Suprapubic skin (tissue), 4 donors: Measurements from ENCODE around the gene NAXD. TPM values are rescaled to one million over a fixed set of nuclear protein-coding genes. Genes with fewer than 3 reads are reported as not detected.

Experiments used
- DNase-seq, 2 donors: peaks; one replicate each; pipeline ENCODE4 v3.0.0-alpha.2; 2019; ENCODE audit warnings: low spot score in 2 of 2
- H3K27ac ChIP-seq: fragments of 200-600 bp; sonication (generic); one replicate; pipeline ENCODE4 v1.5.1; 2019
- H3K27me3 ChIP-seq: fragments of 200-600 bp; sonication (generic); one replicate; pipeline ENCODE4 v1.5.1; 2019
- H3K36me3 ChIP-seq: fragments of 200-600 bp; sonication (generic); one replicate; pipeline ENCODE4 v1.5.1; 2019
- H3K4me1 ChIP-seq: fragments of 200-600 bp; sonication (generic); one replicate; pipeline ENCODE4 v1.5.1; 2019
- H3K4me3 ChIP-seq: fragments of 200-600 bp; sonication (generic); one replicate; pipeline ENCODE4 v1.5.1; 2019; ENCODE audit warnings: mild to moderate bottlenecking
- H3K9me3 ChIP-seq: fragments of 200-600 bp; sonication (generic); one replicate; pipeline ENCODE4 v1.5.1; 2019
- CTCF ChIP-seq, 2 donors: fragments of 200-600 bp in 1 of 2; fragments of 450-650 bp in 1 of 2; sonication (generic) in 1 of 2; IDR thresholded peaks; one replicate each; pipeline ENCODE4 v1.5.1; 2016 to 2019; ENCODE audit warnings: antibody characterized with exemption in 2 of 2, mild to moderate bottlenecking in 1 of 2, moderate library complexity in 1 of 2
- EP300 ChIP-seq: sonication (generic); formaldehyde crosslinking; IDR thresholded peaks from one replicate; pipeline ENCODE4 v1.6.1; 2017; ENCODE audit warnings: antibody characterized with exemption
- POLR2A ChIP-seq, 2 donors: fragments of 450-650 bp; IDR thresholded peaks; one replicate each; pipeline ENCODE4 v1.6.1; 2017; ENCODE audit warnings: antibody characterized with exemption in 2 of 2, mild to moderate bottlenecking in 2 of 2, moderate library complexity in 2 of 2
- POLR2AphosphoS5 ChIP-seq, 3 donors: sonication (generic); formaldehyde crosslinking; IDR thresholded peaks; one replicate each; pipeline ENCODE4 v1.6.1; 2017; ENCODE audit warnings: antibody characterized with exemption in 3 of 3
- WGBS: methylation state at CpG from one replicate; pipeline ENCODE4 v1.1.5; 2018; 5-methylcytosine and 5-hydroxymethylcytosine counted together
- total RNA-seq, 4 donors: library from RNA; depleted of rRNA; stranded (reverse); fragments of >200 nt; gene quantifications; one replicate each; pipeline ENCODE4 v1.1.0, GENCODE V29; 2016

NAXD gene
- total RNA-seq, 4 donors from 2014 or later = 26.4 to 38.3 (median 32.4) TPM

- no peak overlapping the region for H3K4me3 ChIP-seq
- H3K4me1 ChIP-seq = no peaks in the 10 kb centered on the region
- H3K27me3 ChIP-seq = peaks cover 9% of the 10 kb centered on the region
- H3K36me3 ChIP-seq = no peaks in the 10 kb centered on the region
- no peak for DNase-seq
- no peaks in the 10 kb centered on the region for H3K9me3 ChIP-seq
- TF ChIP-seq CTCF (IDR thresholded peaks at IDR 0.05) (no peak), POLR2AphosphoS5 (IDR thresholded peaks at IDR 0.05) (no peak), EP300 (no peak), POLR2A (IDR thresholded peaks at IDR 0.05) (no peak)
- WGBS = 88% methylated on average over 11 of the region's 11 CpGs
- no peak overlapping the region for H3K27ac ChIP-seq
Observed at GRCh38 chr13:110576736-110577476, 38.4 kb upstream of the NAXD start.

GRCh38 chr13:110578363-110578762 is 37.0 kb upstream of the NAXD start:
- 78% methylated on average over 10 of the region's 10 CpGs for WGBS

GRCh38 chr13:110580800-110581199 is 34.5 kb upstream of the NAXD start:
- Histone ChIP-seq H3K4me1 (no peaks in the 10 kb centered on the region), H3K9me3 (no peaks in the 10 kb centered on the region), H3K27me3 (no peaks in the 10 kb centered on the region), H3K4me3 (no peak overlapping the region), H3K27ac (no peak overlapping the region), H3K36me3 (no peaks in the 10 kb centered on the region)
- TF ChIP-seq CTCF (IDR thresholded peaks at IDR 0.05) = no peak
- no peak for TF ChIP-seq EP300
- TF ChIP-seq POLR2A (IDR thresholded peaks at IDR 0.05) = no peak
- no peak for TF ChIP-seq POLR2AphosphoS5 (IDR thresholded peaks at IDR 0.05)
- 49% methylated on average over 2 of the region's 2 CpGs for WGBS
- no peak for DNase-seq

More at GRCh38 chr13:110578363-110578762, 37.0 kb upstream of the NAXD start:
- H3K27ac ChIP-seq = no peak overlapping the region
- H3K9me3 ChIP-seq = no peaks in the 10 kb centered on the region
- DNase-seq = no peak
- H3K4me1 ChIP-seq = no peaks in the 10 kb centered on the region
- H3K4me3 ChIP-seq = no peak overlapping the region
- peaks cover 3% of the 10 kb centered on the region for H3K27me3 ChIP-seq
- no peak for TF ChIP-seq POLR2AphosphoS5 (IDR thresholded peaks at IDR 0.05)
- no peaks in the 10 kb centered on the region for H3K36me3 ChIP-seq

GRCh38 chr13:110581506-110582185 is 33.7 kb upstream of the NAXD start:
- Histone ChIP-seq H3K9me3 (no peaks in the 10 kb centered on the region), H3K27ac (no peak overlapping the region), H3K4me3 (no peak overlapping the region), H3K27me3 (no peaks in the 10 kb centered on the region), H3K36me3 (no peaks in the 10 kb centered on the region), H3K4me1 (no peaks in the 10 kb centered on the region)
- no peak for TF ChIP-seq CTCF (IDR thresholded peaks at IDR 0.05)
- no peak for TF ChIP-seq EP300
- no peak for TF ChIP-seq POLR2AphosphoS5 (IDR thresholded peaks at IDR 0.05)
- no peak for TF ChIP-seq POLR2A (IDR thresholded peaks at IDR 0.05)
- WGBS = 96% methylated on average over 12 of the region's 14 CpGs
- no peak for DNase-seq

- 94% methylated on average over 13 of the region's 13 CpGs for WGBS
- H3K9me3 ChIP-seq = no peaks in the 10 kb centered on the region
- H3K27me3 ChIP-seq = no peaks in the 10 kb centered on the region
- H3K4me1 ChIP-seq = no peaks in the 10 kb centered on the region
- H3K27ac ChIP-seq = no peak overlapping the region
- no peak for DNase-seq
- no peak for TF ChIP-seq EP300
- H3K36me3 ChIP-seq = no peaks in the 10 kb centered on the region
- H3K4me3 ChIP-seq = no peak overlapping the region
Observed at GRCh38 chr13:110582421-110582954, 32.9 kb upstream of the NAXD start.

GRCh38 chr13:110583178-110583865 is 32.0 kb upstream of the NAXD start:
- H3K9me3 ChIP-seq = no peaks in the 10 kb centered on the region
- TF ChIP-seq POLR2AphosphoS5 (IDR thresholded peaks at IDR 0.05) = no peak
- no peak overlapping the region for H3K4me3 ChIP-seq
- H3K4me1 ChIP-seq = no peaks in the 10 kb centered on the region
- no peak overlapping the region for H3K27ac ChIP-seq
- no peaks in the 10 kb centered on the region for H3K27me3 ChIP-seq
- H3K36me3 ChIP-seq = no peaks in the 10 kb centered on the region
- DNase-seq = no peak
- WGBS = 86% methylated on average over 13 of the region's 13 CpGs
